Kidney epithelial cell (primary cell): ENCODE results near the gene CRYBA4. TPM values are rescaled to one million over a fixed set of nuclear protein-coding genes. Genes with fewer than 3 reads are reported as not detected.

Experiments used
- DNase-seq: peaks from one replicate; pipeline ENCODE4 v3.0.0-alpha.2; 2010; ENCODE audit warnings: low read depth
- H3K27me3 ChIP-seq: 2 replicates; pipeline ENCODE4 v1.6.0; 2011; ENCODE audit warnings: low read length; ENCODE audit not compliant: control insufficient read depth, insufficient read depth
- H3K36me3 ChIP-seq: 2 replicates; pipeline ENCODE4 v1.5.1; 2011; ENCODE audit warnings: low read length; ENCODE audit not compliant: control insufficient read depth, insufficient read depth
- H3K4me3 ChIP-seq: 2 replicates; pipeline ENCODE4 v1.5.1; 2011; ENCODE audit warnings: low read depth, mild to moderate bottlenecking, control low read depth, low read length
- CTCF ChIP-seq: IDR thresholded peaks from 2 replicates; pipeline ENCODE4 v1.5.1; 2011; ENCODE audit warnings: mild to moderate bottlenecking, moderate library complexity, low read length, control low read depth, inconsistent platforms; ENCODE audit not compliant: insufficient read depth, poor library complexity, severe bottlenecking
- total RNA-seq: library from RNA; depleted of rRNA; stranded (reverse); fragments of >200 nt; gene quantifications from 2 replicates; pipeline ENCODE4 v1.2.3, GENCODE V29; 2015

CRYBA4 gene
- total RNA-seq, 1 donor from 2014 or later = not detected

- Histone ChIP-seq H3K4me3 (no peak overlapping the region), H3K27me3 (no peaks in the 10 kb centered on the region), H3K36me3 (no peaks in the 10 kb centered on the region)
- no peak for TF ChIP-seq CTCF
- DNase-seq = no peak
These were observed 42.4 kb upstream of the CRYBA4 start for GRCh38 chr22:26579331-26579886.

GRCh38 chr22:26580240-26580962 is 41.4 kb upstream of the CRYBA4 start:
- DNase-seq = no peak
- H3K4me3 ChIP-seq = no peak overlapping the region
- no peak for TF ChIP-seq CTCF
- H3K36me3 ChIP-seq = no peaks in the 10 kb centered on the region
- no peaks in the 10 kb centered on the region for H3K27me3 ChIP-seq

DNA sequence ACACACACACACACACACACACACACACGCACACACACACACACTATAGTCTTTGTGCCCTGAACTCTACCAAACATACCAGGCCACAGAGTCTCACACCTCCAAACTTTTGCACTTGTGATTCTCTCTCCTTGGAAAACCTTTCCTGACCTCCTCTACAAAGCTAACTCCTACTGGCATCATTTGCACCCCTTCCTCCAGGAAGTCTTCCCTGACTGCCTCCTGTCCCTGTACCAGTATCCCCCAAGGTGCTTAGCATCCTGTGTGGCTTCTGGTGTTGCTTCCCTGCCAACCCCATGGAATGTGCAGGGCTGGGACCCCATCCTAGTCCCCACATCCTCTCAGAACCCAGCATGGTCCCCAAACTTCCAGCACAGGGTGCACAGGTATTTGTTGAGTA is 40.7 kb upstream of the CRYBA4 start:
- no peaks in the 10 kb centered on the region for H3K36me3 ChIP-seq
- H3K4me3 ChIP-seq = no peak overlapping the region
- no peak for TF ChIP-seq CTCF
- no peak for DNase-seq
- no peaks in the 10 kb centered on the region for H3K27me3 ChIP-seq

DNA sequence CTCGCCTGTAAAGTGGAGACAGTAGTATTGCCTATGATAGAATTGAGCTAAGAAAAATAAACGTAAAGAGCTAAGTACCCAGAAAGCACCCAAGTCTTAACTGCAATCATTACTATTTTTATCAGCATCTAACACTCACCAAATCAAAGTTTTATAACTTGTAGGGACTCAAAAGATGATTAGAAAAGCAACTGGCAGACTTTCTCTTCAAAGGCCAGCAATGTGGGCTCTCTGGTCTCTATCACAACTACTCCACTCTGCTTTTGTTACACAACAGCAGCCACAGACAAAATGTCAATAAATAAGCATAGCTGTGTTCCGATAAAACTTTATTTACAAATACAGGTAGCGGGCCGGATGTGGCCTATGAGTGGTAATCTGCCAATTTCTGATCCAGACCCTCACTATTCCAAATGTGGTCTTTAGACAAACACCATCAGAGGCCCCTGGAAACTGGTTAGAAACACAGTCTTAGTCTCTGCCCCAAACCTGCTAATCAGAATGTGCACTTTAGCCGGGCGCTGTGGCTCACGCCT is 40.1 kb upstream of the CRYBA4 start:
- Histone ChIP-seq H3K4me3 (no peak overlapping the region), H3K27me3 (no peaks in the 10 kb centered on the region), H3K36me3 (no peaks in the 10 kb centered on the region)
- DNase-seq = no peak
- no peak for TF ChIP-seq CTCF

DNA sequence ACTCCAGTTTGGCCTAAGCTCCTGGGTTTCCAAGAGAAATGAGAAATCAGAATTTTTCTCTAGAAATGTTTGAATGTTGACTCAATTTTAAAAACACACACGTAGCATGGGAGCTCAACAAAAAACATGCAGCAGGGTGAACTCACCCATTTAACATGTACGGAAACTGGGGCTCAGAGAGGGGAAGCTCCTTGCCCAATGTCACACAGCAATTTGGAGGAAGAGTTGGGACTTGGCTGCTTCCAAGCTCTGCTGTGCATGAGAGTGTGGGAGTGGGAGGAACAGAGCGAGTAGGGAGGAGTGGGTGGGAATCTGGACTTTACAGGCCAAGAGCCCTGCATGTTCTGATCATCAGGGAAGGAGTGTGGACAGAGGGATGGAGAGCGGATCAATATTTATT is 37.8 kb upstream of the CRYBA4 start:
- H3K36me3 ChIP-seq = no peaks in the 10 kb centered on the region
- DNase-seq = no peak
- TF ChIP-seq CTCF = no peak
- H3K4me3 ChIP-seq = no peak overlapping the region
- H3K27me3 ChIP-seq = no peaks in the 10 kb centered on the region
